ENCODE data around the gene NAGK. TPM values are rescaled to one million over a fixed set of nuclear protein-coding genes. Genes with fewer than 3 reads are reported as not detected.

NAGK gene
- total and polyA plus RNA-seq, 9 of the 15 experiments (the other 6 are each of a cell fraction or from before 2014, with no cell fraction given), result 4.9 to 14.9 (median 10.6) TPM

- H3K4me3 ChIP-seq, result no peak overlapping the region
- H3K79me2 ChIP-seq (ENCODE audit: control insufficient read depth, insufficient read depth, low read length), result no peaks in the 10 kb centered on the region
- ATAC-seq (no peak), DNase-seq (ENCODE audit: extremely low read depth in 1 of 4, low spot score in 3 of 4) (no peak), FAIRE-seq (no peak)
- no TSS peak for BruUV-seq (replicated peaks)
- intact Hi-C loops (cut with micrococcal nuclease), result no loop called here
- H3K9me3 ChIP-seq (replicated peaks; ENCODE audit: control insufficient read depth, insufficient read depth, low read depth, low read length), result no peaks in the 10 kb centered on the region
- no peak overlapping the region for H3K9ac ChIP-seq (ENCODE audit: insufficient read depth in 1 of 2, low read depth in 2 of 2, low read length in 2 of 2)
- H2AFZ ChIP-seq (ENCODE audit: low read depth, low read length), result no peak overlapping the region
- WGBS (ENCODE audit: insufficient coverage, low coverage, missing lambda C conversion rate), result 33% methylated on average over 20 of the region's 23 CpGs
- no peak overlapping the region for H3K27ac ChIP-seq (ENCODE audit: extremely low read depth, low read depth, low read length)
- no peak overlapping the region for H3K4me2 ChIP-seq (ENCODE audit: insufficient read depth, low read length)
- H3K27me3 ChIP-seq (ENCODE audit: control insufficient read depth in 2 of 2, insufficient read depth in 2 of 2, low read length in 2 of 2), result peaks cover 8 to 50% of the 10 kb centered on the region in 2 experiments; a peak in 4 of 5 replicates
- H3K4me1 ChIP-seq (replicated peaks in 1 of 2; ENCODE audit: control insufficient read depth in 2 of 2, insufficient read depth in 2 of 2, low read length in 2 of 2), result peaks cover 0 to 4% of the 10 kb centered on the region in 2 experiments; a peak in 3 of 5 replicates
- TF ChIP-seq POLR3A (IDR thresholded peaks at IDR 0.05; ENCODE audit: borderline replicate concordance, extremely low read depth, insufficient read depth, insufficient read length) (peak; percentile 47), TBP (optimal IDR thresholded peaks at IDR 0.05; ENCODE audit: low read depth, low read length) (peak; percentile 73), SMAD2 (IDR thresholded peaks at IDR 0.05; ENCODE audit: low read depth, low read length) (no peak), RAD51 (IDR thresholded peaks at IDR 0.05; ENCODE audit: borderline replicate concordance, low read depth) (no peak), FOS (IDR thresholded peaks at IDR 0.05; ENCODE audit: extremely low read depth, insufficient read length) (no peak), POLR2H (tag; IDR thresholded peaks at IDR 0.05; ENCODE audit: low read depth) (peak; percentile 50; the same call in 1 of the 2 replicates), E2F4 (CRISPR knock-in tag; IDR thresholded peaks at IDR 0.05; ENCODE audit: low read depth) (no peak)
- in situ Hi-C loops (cut with MboI), result no loop called here
- no peaks in the 10 kb centered on the region for H3K36me3 ChIP-seq (ENCODE audit: control insufficient read depth, insufficient read depth, low read length)
- no peaks in the 10 kb centered on the region for H3K9me1 ChIP-seq (ENCODE audit: control insufficient read depth, insufficient read depth, low read length)
- ChIA-PET CTCF (ENCODE audit: low intra/inter-chr PET ratio) (no interaction called here), POLR2A (interaction anchor here (0.5 to 0.6 kb wide), 4 partner anchors 29 to 311 kb away, joined by 3 read pairs; no protein-coding TSS in a partner anchor)
- no peaks in the 10 kb centered on the region for H4K20me1 ChIP-seq (replicated peaks; ENCODE audit: control insufficient read depth, insufficient read depth, low read length)
These were observed 22.4 kb upstream of the NAGK start for GRCh38 chr2:71045865-71046548.

Measured in K562 (cell line).